GM23338 (cell line): ENCODE measurements around the gene DDIT3. TPM values are rescaled to one million over a fixed set of nuclear protein-coding genes. Genes with fewer than 3 reads are reported as not detected.
A peak's percentile ranks its signal among the peaks of the same experiment; 100 is the strongest.

Experiments used
- ATAC-seq: fragments of 200-7000 bp; cut with Tn5 transposase; 3 replicates; pipeline ENCODE4 v1.9.1; 2020
- DNase-seq: peaks from one replicate; pipeline ENCODE4 v3.0.0-alpha.2; 2015; ENCODE audit warnings: low spot score
- H2AFZ ChIP-seq: fragments of 200-600 bp; sonication (generic); 2 replicates; pipeline ENCODE4 v1.8.0; 2016; ENCODE audit warnings: antibody characterized with exemption, mild to moderate bottlenecking, moderate library complexity
- H3F3A ChIP-seq: fragments of 200-600 bp; sonication (generic); replicated peaks from 2 replicates; pipeline ENCODE4 v1.8.0; 2017; ENCODE audit warnings: antibody characterized with exemption, mixed run types, low read depth
- H3K27ac ChIP-seq: fragments of 200-600 bp; sonication (generic); 2 replicates; pipeline ENCODE4 v1.6.1; 2016; ENCODE audit warnings: low read depth
- H3K27me3 ChIP-seq: fragments of 200-600 bp; sonication (generic); 2 replicates; pipeline ENCODE4 v1.8.0; 2016; ENCODE audit warnings: mild to moderate bottlenecking, mixed run types, moderate library complexity; ENCODE audit not compliant: insufficient read depth
- H3K36me3 ChIP-seq: fragments of 200-600 bp; sonication (generic); 2 replicates; pipeline ENCODE4 v1.8.0; 2016; ENCODE audit warnings: mild to moderate bottlenecking; ENCODE audit not compliant: insufficient read depth
- H3K4me1 ChIP-seq: fragments of 200-600 bp; sonication (generic); 2 replicates; pipeline ENCODE4 v1.8.0; 2016; ENCODE audit warnings: mild to moderate bottlenecking, moderate library complexity; ENCODE audit not compliant: insufficient read depth
- H3K4me2 ChIP-seq: fragments of 200-600 bp; sonication (generic); 2 replicates; pipeline ENCODE4 v1.7.1; 2017; ENCODE audit warnings: mixed run types
- H3K4me3 ChIP-seq: fragments of 200-600 bp; sonication (generic); 2 replicates; pipeline ENCODE4 v1.6.1; 2016; ENCODE audit warnings: mixed run types
- H3K79me2 ChIP-seq: fragments of 200-600 bp; sonication (generic); replicated peaks from 2 replicates; pipeline ENCODE4 v1.8.0; 2017; ENCODE audit warnings: mild to moderate bottlenecking; ENCODE audit not compliant: insufficient read depth
- H3K9me2 ChIP-seq: fragments of 200-600 bp; sonication (generic); 2 replicates; pipeline ENCODE4 v1.8.0; 2017; ENCODE audit not compliant: insufficient read depth
- H4K20me1 ChIP-seq: fragments of 200-600 bp; sonication (generic); replicated peaks from 2 replicates; pipeline ENCODE4 v1.8.0; 2017; ENCODE audit warnings: mild to moderate bottlenecking; ENCODE audit not compliant: insufficient read depth
- H3K27ac Mint-ChIP-seq: 2 replicates; pipeline ENCODE4 v1.8.0; 2020; ENCODE audit warnings: inconsistent platforms, mild to moderate bottlenecking, moderate library complexity, mixed read lengths
- H3K27me3 Mint-ChIP-seq: 3 replicates; pipeline ENCODE4 v1.8.0; 2022; ENCODE audit warnings: low read depth, mild to moderate bottlenecking, moderate library complexity, mixed read lengths, inconsistent platforms; ENCODE audit not compliant: insufficient read depth, poor library complexity
- H3K36me3 Mint-ChIP-seq: 3 replicates; pipeline ENCODE4 v1.8.0; 2021; ENCODE audit warnings: low read depth, mild to moderate bottlenecking, inconsistent platforms, moderate library complexity, mixed read lengths
- H3K4me1 Mint-ChIP-seq: 3 replicates; pipeline ENCODE4 v1.8.0; 2020; ENCODE audit warnings: mild to moderate bottlenecking, inconsistent platforms, mixed read lengths
- H3K4me3 Mint-ChIP-seq: 3 replicates; pipeline ENCODE4 v1.8.0; 2021; ENCODE audit warnings: moderate library complexity, mild to moderate bottlenecking, inconsistent platforms, mixed read lengths
- H3K9me3 Mint-ChIP-seq: 3 replicates; pipeline ENCODE4 v1.8.0; 2020; ENCODE audit warnings: moderate library complexity, mild to moderate bottlenecking, inconsistent platforms, mixed read lengths
- CREB1 ChIP-seq: fragments of 250-450 bp; sonication (Bioruptor Pico); IDR thresholded peaks from 2 replicates; pipeline ENCODE4 v1.5.0; 2020; ENCODE audit warnings: low read depth, mild to moderate bottlenecking, moderate library complexity
- EZH2phosphoT487 ChIP-seq: fragments of 200-600 bp; sonication (generic); IDR thresholded peaks from one replicate; pipeline ENCODE4 v1.8.1; 2018; ENCODE audit warnings: antibody characterized with exemption; ENCODE audit not compliant: unreplicated experiment
- NANOG ChIP-seq: IDR thresholded peaks from 2 replicates; pipeline ENCODE4 v1.6.1; 2016; ENCODE audit warnings: antibody characterized with exemption, borderline replicate concordance
- POLR2AphosphoS5 ChIP-seq: IDR thresholded peaks from 2 replicates; pipeline ENCODE4 v1.6.1; 2016; ENCODE audit warnings: antibody characterized with exemption, low read depth
- STAT1 ChIP-seq: IDR thresholded peaks from one replicate; pipeline ENCODE4 v1.6.1; 2016; ENCODE audit warnings: antibody characterized with exemption; ENCODE audit not compliant: unreplicated experiment
- ZNF331 ChIP-seq: fragments of 250-450 bp; sonication (Bioruptor Pico); IDR thresholded peaks from 2 replicates; pipeline ENCODE4 v1.5.0; 2020; ENCODE audit warnings: low read depth, mild to moderate bottlenecking, moderate library complexity
- polyA plus RNA-seq: library from polyadenylated mRNA; unstranded; fragments of >200 nt; fragmentation: Nextera tagmentation; extraction: Ambion mirVana; gene quantifications from 2 replicates; pipeline ENCODE4 v1.2.1, GENCODE V29; 2016
- total RNA-seq: library from RNA; depleted of rRNA; stranded (reverse); fragments of >200 nt; shearing (Covaris generic); gene quantifications from 2 replicates; pipeline ENCODE4 v1.2.3, GENCODE V29; 2014
- TF ChIP-seq, protein P1 (sequence below), 2 experiments: fragments of 200-600 bp in 1 of 2; sonication (generic) in 1 of 2; conservative IDR thresholded peaks; 2 replicates each; pipeline versions ENCODE4 v1.5.1 to v1.6.1; 2016 to 2017; ENCODE audit warnings: antibody characterized with exemption in 2 of 2, low read depth in 2 of 2, mild to moderate bottlenecking in 2 of 2, moderate library complexity in 1 of 2
- TF ChIP-seq, protein P2 (sequence below): IDR thresholded peaks from 2 replicates; pipeline ENCODE4 v1.6.1; 2016; ENCODE audit warnings: antibody characterized with exemption
- TF ChIP-seq, protein P3 (sequence below): fragments of 250-450 bp; sonication (Bioruptor Pico); IDR thresholded peaks from 2 replicates; pipeline ENCODE4 v1.5.0; 2020; ENCODE audit warnings: mild to moderate bottlenecking, moderate library complexity

The DDIT3 gene
- total and polyA plus RNA-seq, 2 experiments from 2014 or later, result 3.9 to 12.5 TPM

DNA sequence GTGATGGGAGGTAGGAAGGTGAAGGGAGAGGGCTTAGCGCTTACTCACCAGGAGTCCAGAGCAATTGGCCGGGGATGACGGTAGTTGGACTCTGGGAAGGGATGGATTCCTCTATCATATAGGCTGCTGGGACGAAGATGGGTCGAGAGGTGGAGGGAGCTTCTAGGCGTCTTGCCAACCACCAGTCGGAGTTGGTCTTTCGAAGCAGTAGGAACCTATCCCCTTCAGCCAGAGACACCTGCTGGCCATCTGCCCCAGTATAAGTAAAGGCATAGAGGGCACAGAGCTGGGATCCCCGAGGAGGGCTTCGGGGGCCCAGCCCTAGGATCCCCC is 41.3 kb downstream of the DDIT3 start (continued):
- TF ChIP-seq, protein P1, sequence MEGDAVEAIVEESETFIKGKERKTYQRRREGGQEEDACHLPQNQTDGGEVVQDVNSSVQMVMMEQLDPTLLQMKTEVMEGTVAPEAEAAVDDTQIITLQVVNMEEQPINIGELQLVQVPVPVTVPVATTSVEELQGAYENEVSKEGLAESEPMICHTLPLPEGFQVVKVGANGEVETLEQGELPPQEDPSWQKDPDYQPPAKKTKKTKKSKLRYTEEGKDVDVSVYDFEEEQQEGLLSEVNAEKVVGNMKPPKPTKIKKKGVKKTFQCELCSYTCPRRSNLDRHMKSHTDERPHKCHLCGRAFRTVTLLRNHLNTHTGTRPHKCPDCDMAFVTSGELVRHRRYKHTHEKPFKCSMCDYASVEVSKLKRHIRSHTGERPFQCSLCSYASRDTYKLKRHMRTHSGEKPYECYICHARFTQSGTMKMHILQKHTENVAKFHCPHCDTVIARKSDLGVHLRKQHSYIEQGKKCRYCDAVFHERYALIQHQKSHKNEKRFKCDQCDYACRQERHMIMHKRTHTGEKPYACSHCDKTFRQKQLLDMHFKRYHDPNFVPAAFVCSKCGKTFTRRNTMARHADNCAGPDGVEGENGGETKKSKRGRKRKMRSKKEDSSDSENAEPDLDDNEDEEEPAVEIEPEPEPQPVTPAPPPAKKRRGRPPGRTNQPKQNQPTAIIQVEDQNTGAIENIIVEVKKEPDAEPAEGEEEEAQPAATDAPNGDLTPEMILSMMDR (conservative IDR thresholded peaks at IDR 0.05; ENCODE audit: low read depth in 2 of 2), result no peak
- TF ChIP-seq CREB1 (CRISPR knock-in tag) (no peak), NANOG (no peak)
- TF ChIP-seq, protein P2, sequence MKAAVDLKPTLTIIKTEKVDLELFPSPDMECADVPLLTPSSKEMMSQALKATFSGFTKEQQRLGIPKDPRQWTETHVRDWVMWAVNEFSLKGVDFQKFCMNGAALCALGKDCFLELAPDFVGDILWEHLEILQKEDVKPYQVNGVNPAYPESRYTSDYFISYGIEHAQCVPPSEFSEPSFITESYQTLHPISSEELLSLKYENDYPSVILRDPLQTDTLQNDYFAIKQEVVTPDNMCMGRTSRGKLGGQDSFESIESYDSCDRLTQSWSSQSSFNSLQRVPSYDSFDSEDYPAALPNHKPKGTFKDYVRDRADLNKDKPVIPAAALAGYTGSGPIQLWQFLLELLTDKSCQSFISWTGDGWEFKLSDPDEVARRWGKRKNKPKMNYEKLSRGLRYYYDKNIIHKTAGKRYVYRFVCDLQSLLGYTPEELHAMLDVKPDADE, result no peak

DNA sequence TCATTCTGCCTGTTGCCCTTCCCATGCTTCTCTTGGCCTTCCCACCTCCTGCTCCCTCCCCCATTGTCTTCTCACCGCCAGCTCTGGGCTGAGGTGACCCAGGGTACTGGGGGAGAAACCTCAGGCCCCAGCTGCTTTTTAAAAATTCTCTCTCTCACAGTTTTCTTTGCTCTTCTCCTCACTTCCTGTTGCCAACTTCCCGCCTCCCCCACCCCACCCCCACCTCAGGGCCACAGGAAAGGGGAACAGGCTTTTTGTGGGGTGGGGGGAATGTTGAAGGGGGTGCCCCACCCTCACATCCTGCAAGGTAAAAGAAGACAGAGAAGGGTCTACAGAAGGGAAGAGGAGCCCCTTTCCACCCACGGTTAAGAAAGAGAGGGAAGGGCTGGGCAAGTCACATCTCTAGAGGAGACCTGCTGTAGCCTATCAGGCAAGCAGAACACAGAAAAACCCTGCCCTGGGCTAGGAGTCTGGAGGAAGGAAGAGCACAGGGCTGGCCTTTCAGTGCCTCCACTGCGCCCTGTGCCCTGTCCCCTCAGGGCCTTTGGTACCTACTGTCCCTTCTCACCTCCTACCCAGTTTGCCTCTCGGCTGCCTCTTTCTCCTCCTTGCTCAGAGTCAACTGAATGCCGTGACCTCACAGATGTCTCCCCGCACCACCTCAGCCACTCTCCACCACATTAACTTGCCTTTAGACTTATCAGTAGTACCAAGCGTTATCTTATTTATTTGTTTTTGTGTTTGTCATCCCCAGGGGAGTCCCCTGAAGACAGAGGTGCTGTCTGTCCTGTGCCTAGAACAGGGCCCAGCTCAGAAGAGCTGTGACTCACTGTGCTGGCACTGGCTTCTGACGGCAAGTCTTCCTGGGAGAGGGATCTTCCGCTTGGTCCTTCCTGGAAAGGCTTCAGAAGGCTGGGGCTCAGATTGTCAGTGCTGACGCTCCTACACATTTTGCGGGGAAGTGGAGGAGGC is 42.3 kb downstream of the DDIT3 start:
- ATAC-seq (no peak), DNase-seq (no peak)
- Histone ChIP-seq H3K79me2 (no peaks in the 10 kb centered on the region), H3K4me3 (no peak overlapping the region), H3K27me3 (peaks cover 45% of the 10 kb centered on the region), H3K4me2 (peak overlapping the region; percentile 98), H3K36me3 (no peaks in the 10 kb centered on the region), H3K27ac (no peak overlapping the region), H3K9me2 (no peaks in the 10 kb centered on the region), H3K4me1 (peaks cover 44% of the 10 kb centered on the region), H2AFZ (peak overlapping the region; percentile 52), H3F3A (peaks cover 9% of the 10 kb centered on the region), H4K20me1 (no peaks in the 10 kb centered on the region)
- no peaks in the 10 kb centered on the region; the same call in 2 of the 3 replicates for H3K9me3 Mint-ChIP-seq
- H3K4me1 Mint-ChIP-seq, result peaks cover 51% of the 10 kb centered on the region
- H3K36me3 Mint-ChIP-seq, result peaks cover 8% of the 10 kb centered on the region; the same call in 1 of the 3 replicates
- no peak overlapping the region for H3K27ac Mint-ChIP-seq
- peaks cover 54% of the 10 kb centered on the region for H3K27me3 Mint-ChIP-seq
- no peak overlapping the region; the same call in 2 of the 3 replicates for H3K4me3 Mint-ChIP-seq
- TF ChIP-seq, protein P2, result no peak
- no peak for TF ChIP-seq ZNF331 (CRISPR knock-in tag)
- no peak for TF ChIP-seq STAT1
- TF ChIP-seq EZH2phosphoT487, result no peak
- no peak for TF ChIP-seq POLR2AphosphoS5
- TF ChIP-seq, protein P3, sequence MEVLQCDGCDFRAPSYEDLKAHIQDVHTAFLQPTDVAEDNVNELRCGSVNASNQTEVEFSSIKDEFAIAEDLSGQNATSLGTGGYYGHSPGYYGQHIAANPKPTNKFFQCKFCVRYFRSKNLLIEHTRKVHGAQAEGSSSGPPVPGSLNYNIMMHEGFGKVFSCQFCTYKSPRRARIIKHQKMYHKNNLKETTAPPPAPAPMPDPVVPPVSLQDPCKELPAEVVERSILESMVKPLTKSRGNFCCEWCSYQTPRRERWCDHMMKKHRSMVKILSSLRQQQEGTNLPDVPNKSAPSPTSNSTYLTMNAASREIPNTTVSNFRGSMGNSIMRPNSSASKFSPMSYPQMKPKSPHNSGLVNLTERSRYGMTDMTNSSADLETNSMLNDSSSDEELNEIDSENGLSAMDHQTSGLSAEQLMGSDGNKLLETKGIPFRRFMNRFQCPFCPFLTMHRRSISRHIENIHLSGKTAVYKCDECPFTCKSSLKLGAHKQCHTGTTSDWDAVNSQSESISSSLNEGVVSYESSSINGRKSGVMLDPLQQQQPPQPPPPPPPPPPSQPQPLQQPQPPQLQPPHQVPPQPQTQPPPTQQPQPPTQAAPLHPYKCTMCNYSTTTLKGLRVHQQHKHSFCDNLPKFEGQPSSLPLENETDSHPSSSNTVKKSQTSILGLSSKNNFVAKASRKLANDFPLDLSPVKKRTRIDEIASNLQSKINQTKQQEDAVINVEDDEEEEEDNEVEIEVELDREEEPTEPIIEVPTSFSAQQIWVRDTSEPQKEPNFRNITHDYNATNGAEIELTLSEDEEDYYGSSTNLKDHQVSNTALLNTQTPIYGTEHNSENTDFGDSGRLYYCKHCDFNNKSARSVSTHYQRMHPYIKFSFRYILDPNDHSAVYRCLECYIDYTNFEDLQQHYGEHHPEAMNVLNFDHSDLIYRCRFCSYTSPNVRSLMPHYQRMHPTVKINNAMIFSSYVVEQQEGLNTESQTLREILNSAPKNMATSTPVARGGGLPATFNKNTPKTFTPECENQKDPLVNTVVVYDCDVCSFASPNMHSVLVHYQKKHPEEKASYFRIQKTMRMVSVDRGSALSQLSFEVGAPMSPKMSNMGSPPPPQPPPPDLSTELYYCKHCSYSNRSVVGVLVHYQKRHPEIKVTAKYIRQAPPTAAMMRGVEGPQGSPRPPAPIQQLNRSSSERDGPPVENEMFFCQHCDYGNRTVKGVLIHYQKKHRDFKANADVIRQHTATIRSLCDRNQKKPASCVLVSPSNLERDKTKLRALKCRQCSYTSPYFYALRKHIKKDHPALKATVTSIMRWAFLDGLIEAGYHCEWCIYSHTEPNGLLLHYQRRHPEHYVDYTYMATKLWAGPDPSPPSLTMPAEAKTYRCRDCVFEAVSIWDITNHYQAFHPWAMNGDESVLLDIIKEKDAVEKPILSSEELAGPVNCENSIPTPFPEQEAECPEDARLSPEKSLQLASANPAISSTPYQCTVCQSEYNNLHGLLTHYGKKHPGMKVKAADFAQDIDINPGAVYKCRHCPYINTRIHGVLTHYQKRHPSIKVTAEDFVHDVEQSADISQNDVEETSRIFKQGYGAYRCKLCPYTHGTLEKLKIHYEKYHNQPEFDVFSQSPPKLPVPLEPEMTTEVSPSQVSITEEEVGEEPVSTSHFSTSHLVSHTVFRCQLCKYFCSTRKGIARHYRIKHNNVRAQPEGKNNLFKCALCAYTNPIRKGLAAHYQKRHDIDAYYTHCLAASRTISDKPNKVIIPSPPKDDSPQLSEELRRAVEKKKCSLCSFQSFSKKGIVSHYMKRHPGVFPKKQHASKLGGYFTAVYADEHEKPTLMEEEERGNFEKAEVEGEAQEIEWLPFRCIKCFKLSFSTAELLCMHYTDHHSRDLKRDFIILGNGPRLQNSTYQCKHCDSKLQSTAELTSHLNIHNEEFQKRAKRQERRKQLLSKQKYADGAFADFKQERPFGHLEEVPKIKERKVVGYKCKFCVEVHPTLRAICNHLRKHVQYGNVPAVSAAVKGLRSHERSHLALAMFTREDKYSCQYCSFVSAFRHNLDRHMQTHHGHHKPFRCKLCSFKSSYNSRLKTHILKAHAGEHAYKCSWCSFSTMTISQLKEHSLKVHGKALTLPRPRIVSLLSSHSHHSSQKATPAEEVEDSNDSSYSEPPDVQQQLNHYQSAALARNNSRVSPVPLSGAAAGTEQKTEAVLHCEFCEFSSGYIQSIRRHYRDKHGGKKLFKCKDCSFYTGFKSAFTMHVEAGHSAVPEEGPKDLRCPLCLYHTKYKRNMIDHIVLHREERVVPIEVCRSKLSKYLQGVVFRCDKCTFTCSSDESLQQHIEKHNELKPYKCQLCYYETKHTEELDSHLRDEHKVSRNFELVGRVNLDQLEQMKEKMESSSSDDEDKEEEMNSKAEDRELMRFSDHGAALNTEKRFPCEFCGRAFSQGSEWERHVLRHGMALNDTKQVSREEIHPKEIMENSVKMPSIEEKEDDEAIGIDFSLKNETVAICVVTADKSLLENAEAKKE, result no peak
